ENCODE data around the gene ZNF32.

DNA sequence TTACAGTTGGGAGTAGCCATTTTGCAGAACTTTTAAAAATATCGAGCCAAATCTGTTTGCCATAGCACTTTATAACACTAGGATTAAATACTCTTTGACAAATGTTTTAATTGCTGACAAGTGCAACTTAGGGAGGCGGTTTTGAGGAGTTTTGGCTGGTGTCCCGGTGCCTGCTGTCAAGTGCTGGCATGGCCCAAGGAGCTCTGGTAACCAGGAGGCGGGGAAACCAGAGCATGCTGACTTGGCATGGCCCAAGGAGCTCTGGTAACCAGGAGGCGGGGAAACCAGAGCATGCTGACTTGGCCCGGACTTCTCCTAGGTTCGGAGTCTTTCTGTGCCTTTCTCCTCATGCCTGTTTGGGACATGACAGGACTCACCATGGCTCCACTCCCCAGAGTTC lies 30.8 kb upstream of the ZNF32 start:
- no peak for TF ChIP-seq POLR2AphosphoS5 (IDR thresholded peaks at IDR 0.05; ENCODE audit: low read depth, low read length)
- no peak for TF ChIP-seq POLR2A (IDR thresholded peaks at IDR 0.05; ENCODE audit: low read depth, low read length)
- no peak for TF ChIP-seq TAF1 (IDR thresholded peaks at IDR 0.05; ENCODE audit: borderline replicate concordance, low read depth, low read length)

Measured in GM12892 (cell line).